GM19452 (cell line): ENCODE results near the gene TTC1.
"Not testable (repeated sequence)": the region's sequence is repeated elsewhere in the genome, so short reads cannot be mapped to it uniquely, and the experiment has no call there.

Experiments
- ATAC-seq: cut with Tn5 transposase; IDR thresholded peaks from one replicate; pipeline ENCODE4 v1.9.1; 2021; ENCODE audit not compliant: unreplicated experiment

TTC1 gene

DNA sequence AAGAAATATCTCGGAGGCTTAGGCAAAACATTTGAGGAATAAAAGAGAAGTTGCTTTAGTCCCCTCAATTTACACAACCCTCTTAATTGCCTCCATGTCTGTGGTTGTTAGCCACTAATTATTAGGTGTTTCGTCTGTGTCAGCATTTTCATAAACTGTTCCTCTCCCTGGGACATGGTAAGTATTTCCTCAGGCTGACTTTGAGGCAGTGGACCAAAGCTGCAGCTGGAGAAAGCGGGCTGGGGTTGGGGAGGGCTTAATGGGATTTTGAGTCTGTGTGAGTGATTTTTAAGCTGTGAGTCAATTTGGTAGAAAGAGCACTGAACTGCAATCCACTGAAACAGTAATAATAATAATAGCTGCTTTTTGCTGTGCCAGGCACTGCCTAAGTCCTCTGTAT is 13.0 kb upstream of the TTC1 start:
- no peak for ATAC-seq

- no peak for ATAC-seq
Measured at GRCh38 chr5:160001457-160001856, 7.5 kb upstream of the TTC1 start.

GRCh38 chr5:160007514-160007913 is 1.4 kb upstream of the TTC1 start:
- no peak for ATAC-seq

DNA sequence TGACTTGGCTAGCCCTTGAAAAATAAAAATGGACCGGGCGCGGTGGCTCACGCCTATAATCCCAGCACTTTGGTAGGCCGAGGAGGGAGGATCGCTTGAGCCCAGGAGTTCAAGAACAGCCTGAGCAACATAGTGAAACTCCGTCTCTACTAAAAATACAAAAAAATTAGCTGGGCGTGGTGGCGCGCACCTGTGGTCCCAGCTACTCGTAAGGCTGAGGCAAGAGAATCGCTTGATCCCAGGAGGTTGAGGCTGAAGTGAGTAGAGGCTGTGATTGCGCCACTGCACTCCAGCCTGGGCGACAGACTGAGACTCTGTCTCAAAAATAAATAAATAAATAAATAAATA is 436 bp upstream of the TTC1 start:
- ATAC-seq, result peak; percentile 6

- ATAC-seq, result no peak
Measured at GRCh38 chr5:160009591-160009989, 651 bp downstream of the TTC1 start.

DNA sequence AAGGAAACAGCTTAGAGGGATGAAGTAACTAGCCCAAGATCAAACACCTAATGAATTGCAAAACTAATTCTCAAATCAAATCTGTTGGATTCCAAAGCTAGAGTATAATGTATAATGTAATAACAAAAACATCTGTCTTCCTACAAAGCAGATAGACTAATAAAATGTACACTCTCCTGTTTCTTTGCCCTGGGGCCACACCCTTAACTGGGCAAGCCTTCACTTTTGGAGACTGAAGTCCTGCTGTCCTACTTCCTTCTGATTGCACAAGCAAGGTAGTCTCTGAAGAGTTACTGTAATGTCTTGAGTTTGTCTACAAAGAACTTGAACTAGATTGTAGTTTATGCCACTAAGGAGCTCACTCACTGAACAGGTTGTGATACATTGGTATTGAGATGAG is 2.5 kb downstream of the TTC1 start:
- ATAC-seq, result no peak

DNA sequence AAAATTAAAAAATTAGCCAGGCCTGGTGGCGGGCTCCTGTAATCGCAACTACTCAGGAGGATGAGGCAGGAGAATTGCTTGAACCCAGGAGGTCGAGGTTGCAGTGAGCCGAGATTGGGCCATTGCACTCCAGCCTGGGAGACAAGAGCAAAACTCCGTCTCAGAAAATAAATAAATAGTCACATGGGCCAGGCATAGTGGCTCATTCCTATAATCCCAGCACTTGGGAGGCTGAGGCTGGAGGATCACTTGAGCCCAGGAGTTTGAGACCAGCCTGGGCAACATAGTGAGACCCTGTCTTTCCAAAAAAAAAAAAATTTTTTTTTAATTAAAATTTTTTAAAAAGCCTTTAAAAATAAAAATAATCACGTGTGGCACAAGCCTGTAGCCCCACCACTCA is 5.3 kb downstream of the TTC1 start:
- not testable (repeated sequence) for ATAC-seq

DNA sequence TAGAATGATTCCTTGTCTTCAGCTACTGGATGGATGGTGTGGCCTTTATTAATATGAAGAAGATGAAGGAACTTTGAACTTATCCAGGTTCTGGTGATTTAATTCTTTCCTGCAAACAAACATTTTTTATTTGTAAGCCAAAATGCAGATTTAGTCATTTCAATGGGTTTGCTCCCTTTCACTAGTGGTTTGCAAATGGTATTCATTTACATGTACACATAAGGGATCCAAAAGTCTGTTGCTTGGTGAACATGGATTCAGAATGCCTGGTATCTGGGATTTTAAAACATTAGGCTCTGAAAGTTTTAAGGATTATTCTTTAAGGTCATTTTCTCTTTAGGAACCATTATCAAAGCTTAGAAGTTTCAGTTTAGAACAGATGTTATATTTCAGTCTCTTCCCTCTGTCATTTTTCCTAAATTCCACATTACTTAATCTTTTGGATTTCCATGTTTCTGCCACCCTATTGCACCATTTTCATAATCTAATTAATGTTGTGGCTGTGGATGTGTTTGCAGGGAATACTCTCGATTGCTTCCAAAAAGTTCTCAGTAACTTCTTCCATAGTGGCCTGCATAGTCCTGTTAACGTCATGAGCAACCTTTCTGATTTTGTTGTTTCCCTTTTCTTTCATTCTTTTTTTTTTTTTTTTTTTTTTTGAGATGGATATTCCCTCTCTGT is 10.1 kb downstream of the TTC1 start:
- no peak for ATAC-seq

DNA sequence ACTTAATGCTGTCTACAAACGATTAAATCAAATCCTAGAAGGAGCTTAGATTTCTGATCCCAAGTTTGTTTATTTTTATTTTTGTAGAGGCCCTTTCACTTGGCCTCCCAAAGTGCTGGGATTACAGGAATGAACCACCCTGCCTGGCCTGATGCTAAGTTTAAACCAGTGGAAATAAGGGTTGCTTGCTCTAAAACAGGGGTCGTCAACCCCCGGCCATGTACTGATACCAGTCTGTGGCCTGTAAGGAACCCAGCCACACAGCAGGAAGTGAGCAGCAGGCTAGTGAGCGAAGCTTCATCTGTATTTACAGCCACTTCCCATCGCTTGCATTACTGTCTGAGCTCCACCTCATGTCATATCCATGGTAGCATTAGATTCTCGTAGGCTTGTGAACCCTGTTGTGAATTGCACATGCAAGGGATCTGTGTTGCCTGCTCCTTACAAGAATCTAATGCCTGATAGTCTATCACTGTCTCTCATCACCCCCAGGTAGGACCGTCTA is 11.4 kb downstream of the TTC1 start:
- no peak for ATAC-seq

GRCh38 chr5:160020964-160021363 is 12.0 kb downstream of the TTC1 start:
- no peak for ATAC-seq

DNA sequence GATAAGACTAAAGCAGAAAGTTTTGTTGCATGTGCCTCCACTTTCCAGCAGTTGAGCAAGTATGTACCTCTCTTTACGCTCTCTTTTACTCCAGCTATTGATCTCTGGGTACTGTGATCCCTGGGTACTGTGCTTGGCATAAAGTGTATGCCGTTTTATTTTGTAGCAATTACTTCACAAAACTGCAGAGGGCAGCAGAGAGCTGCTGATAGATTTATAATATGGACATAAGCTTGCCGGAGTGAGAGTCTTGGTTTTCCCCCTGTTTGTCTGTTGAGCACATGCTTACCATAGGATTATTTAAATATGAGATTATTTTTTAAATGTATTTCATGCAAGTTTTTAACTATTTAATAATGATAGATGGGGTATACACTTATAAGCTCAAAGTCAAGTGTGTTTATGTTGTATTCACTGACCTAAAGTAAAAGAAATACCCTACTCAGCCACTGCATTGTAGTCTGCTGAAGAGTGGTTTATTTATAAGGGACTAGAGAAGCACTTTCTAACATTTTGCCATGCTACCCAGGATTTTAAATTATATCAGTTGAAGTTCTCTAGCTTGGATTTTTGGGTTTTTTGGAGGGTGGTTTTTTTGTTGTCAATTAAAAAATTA is 13.0 kb downstream of the TTC1 start:
- peak; percentile 92 for ATAC-seq

DNA sequence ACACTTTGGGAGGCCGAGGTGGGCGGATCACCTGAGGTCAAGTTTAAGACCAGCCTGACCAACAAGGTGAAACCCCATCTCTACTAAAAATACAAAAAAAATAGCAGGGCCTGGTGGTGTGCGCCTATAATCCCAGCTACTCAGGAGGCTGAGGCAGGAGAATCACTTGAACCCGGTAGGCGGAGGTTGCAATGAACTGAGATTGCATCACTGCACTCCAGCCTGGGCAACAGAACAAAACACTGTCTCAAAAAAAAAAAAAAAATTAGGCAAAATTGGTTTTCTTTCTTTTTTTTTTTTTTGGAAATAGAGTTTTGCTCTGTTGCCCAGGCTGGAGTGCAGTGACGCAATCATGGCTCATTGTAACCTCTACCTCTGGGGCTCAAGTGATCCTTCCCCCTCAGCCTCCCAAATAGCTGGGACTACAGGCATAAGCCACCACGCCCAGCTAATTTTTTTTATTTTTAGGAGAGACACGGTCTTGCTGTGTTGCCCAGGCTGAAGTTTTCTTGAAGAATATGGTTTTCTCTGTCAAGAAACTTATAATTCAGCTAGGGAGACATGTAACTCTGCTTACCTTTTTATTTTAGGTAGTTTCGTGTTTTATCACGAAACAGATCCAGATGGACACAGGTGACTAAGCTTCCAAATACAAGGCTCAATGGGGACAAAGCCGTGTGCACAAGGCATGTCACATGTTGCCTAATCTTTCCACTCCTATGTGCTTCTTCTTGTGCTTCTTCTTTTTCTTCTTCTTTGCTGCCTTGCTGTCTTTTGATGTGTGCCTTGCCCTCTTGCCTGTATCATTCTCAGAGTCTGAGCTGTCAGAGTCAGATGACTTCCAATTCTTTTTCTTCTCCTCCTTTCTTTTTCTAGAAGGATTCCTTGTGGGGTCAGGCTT is 14.3 kb downstream of the TTC1 start:
- no peak for ATAC-seq

DNA sequence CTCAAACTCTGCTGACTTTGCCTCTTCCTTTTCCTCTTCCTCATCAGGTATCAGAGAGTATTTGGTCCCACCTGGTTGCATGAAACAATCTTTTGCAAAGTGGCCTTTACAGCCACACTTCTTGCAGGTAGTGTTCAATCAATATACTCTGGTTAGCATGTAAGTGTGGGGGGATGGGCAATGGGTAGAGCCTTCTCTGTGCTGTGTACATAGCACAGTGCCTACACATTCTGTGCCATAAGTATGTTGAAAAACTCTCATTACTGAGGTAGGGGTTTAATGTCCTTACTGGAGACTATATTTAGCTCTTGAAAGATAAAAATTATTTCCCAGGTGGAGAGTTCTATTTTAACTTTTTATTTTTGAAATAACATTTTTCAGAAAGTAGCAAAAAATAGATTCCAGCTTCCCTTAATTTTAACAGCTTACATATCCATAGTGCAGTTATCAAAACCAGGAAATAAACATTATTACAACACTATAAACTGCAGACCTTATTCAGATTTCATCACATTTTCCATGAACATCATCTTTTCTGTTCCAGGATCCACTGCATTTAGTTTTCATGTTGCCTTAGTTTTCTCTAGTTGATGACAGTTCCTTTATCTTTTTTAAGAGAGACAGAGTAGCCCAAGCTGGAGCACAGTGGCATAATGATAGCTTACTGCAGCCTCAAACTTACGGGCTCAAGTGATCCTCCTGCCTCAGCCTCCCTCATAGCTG is 15.1 kb downstream of the TTC1 start:
- no peak for ATAC-seq

- ATAC-seq, result no peak
Measured at GRCh38 chr5:160029004-160029403, 20.1 kb downstream of the TTC1 start.

DNA sequence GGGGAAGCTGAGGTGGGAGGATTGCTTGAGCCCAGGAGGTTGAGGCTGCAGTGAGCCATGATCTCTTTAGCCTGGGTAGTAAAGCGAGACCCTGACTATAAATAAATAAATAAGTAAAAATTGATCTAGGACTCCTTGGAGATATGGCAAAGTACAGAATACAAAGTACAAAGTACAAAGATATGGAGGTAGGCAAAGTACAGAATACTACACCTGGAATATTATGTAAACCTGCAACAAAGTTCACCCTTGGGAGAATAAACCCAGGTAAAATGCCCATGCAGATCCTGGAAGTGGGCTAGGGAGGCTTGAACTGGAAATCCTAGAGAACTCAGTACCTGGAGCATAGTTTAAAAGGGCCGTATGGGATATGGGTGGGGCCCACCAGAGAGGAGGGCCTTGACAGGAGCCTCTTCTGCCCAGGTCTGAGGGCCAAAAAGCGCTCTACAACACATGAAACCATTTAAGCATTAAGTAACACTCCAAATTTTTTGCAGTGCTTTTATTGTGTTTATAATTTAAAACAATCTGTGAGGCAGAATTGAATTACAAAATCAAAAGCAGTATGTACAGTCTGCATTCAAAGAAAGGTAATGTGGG is 20.7 kb downstream of the TTC1 start:
- no peak for ATAC-seq

- no peak for ATAC-seq
Measured at GRCh38 chr5:160030631-160031377, 21.9 kb downstream of the TTC1 start.

GRCh38 chr5:160033546-160034252 is 24.8 kb downstream of the TTC1 start:
- ATAC-seq, result no peak

GRCh38 chr5:160036243-160036642 is 27.3 kb downstream of the TTC1 start:
- no peak for ATAC-seq

- no peak for ATAC-seq
Measured at GRCh38 chr5:160036884-160037283, 27.9 kb downstream of the TTC1 start.
